ENCODE results near the gene MSRB1. TPM values are rescaled to one million over a fixed set of nuclear protein-coding genes. Genes with fewer than 3 reads are reported as not detected.

Gene MSRB1
- total and polyA plus RNA-seq, 2 donors (not counting 3 experiments of a cell fraction or from before 2014, with no cell fraction given), result 25.0 to 42.1 TPM

DNA sequence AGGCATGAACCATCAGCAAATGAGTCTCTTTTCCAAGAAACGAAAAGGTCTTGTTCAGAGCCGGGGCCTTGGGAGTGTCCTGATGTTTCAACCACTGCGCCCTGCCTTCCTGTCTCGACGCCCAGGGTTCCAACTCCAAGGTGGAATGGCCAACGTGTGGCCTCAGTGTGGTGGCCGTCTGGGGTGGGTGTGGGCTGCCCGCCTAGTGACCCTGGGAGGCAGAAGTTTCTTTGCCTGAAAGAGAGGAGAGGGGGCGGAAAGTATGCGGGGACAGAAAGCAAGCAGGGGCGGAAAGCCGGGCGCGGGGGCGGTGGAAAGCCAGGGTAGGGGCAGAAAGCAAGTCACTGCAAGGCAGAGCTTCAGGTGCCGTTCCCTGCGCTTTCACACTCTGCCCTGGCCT, 4.1 kb downstream of the MSRB1 start:
- no peak overlapping the region for H3K4me2 ChIP-seq (ENCODE audit: insufficient read depth, low read length)
- no peaks in the 10 kb centered on the region for H3K9me3 ChIP-seq (replicated peaks; ENCODE audit: control insufficient read depth, insufficient read depth, low read length)
- no peaks in the 10 kb centered on the region for H3K79me2 ChIP-seq (ENCODE audit: control insufficient read depth, insufficient read depth, low read length)
- H4K20me1 ChIP-seq (replicated peaks; ENCODE audit: control insufficient read depth, extremely low read depth, insufficient read depth, low read length), result no peaks in the 10 kb centered on the region
- H3K4me3 ChIP-seq (replicated peaks in 1 of 3; ENCODE audit: insufficient read depth in 1 of 3, low read depth in 1 of 3, low read length in 3 of 3), result no peak overlapping the region
- no peak for TF ChIP-seq GATA2 (IDR thresholded peaks at IDR 0.05; ENCODE audit: insufficient read depth, insufficient read length, low read depth, low read length)
- no peak for TF ChIP-seq EZH2 (IDR thresholded peaks at IDR 0.05; ENCODE audit: borderline replicate concordance, low read depth, low read length, severe bottlenecking)
- no peak for TF ChIP-seq JUN (IDR thresholded peaks at IDR 0.05; ENCODE audit: borderline replicate concordance, insufficient read depth, insufficient read length, low read depth)
- no peak for TF ChIP-seq POLR2A (IDR thresholded peaks at IDR 0.05; ENCODE audit: low read depth, low read length)
- TF ChIP-seq POLR2AphosphoS5 (IDR thresholded peaks at IDR 0.05; ENCODE audit: insufficient read depth, low read depth, low read length), result no peak
- no peak for TF ChIP-seq FOS (IDR thresholded peaks at IDR 0.05; ENCODE audit: borderline replicate concordance, insufficient read depth, low read length)
- TF ChIP-seq MAX (IDR thresholded peaks at IDR 0.05; ENCODE audit: insufficient read depth, insufficient read length), result no peak
- no peak for TF ChIP-seq MYC (IDR thresholded peaks at IDR 0.05; ENCODE audit: low read depth, low read length)
- intact Hi-C loops (cut with micrococcal nuclease), result no loop called here
- dilution Hi-C loops (cut with MboI; ENCODE audit: extremely low pct_ligation_motif_present, low sequenced_read_pairs), result no loop called here
- POLR2A ChIA-PET, result no interaction called here
- H3K4me1 ChIP-seq (ENCODE audit: control insufficient read depth, extremely low read depth, insufficient read depth, low read length), result peaks cover 12% of the 10 kb centered on the region
- no peak overlapping the region for H3K27ac ChIP-seq (ENCODE audit: insufficient read depth, low read depth, low read length)
- no TSS peak for BruUV-seq (replicated peaks)
- no peak overlapping the region for H3K9ac ChIP-seq (replicated peaks; ENCODE audit: extremely low read depth, insufficient read depth, low read length)
- no peak for FAIRE-seq
- no peak overlapping the region for H2AFZ ChIP-seq (ENCODE audit: low read depth, low read length)
- DNase-seq (ENCODE audit: low read depth, low spot score), result no peak
- CTCF ChIA-PET, result no interaction called here
- H3K27me3 ChIP-seq (ENCODE audit: control insufficient read depth in 2 of 2, insufficient read depth in 2 of 2, low read length in 2 of 2), result no peaks in the 10 kb centered on the region
- H3K9me1 ChIP-seq (replicated peaks; ENCODE audit: control insufficient read depth, extremely low read depth, insufficient read depth, low read length), result no peaks in the 10 kb centered on the region
- H3K36me3 ChIP-seq (ENCODE audit: control insufficient read depth in 2 of 2, extremely low read depth in 1 of 2, insufficient read depth in 2 of 2, low read length in 2 of 2), result peaks cover 0 to 15% of the 10 kb centered on the region in 2 experiments

DNA sequence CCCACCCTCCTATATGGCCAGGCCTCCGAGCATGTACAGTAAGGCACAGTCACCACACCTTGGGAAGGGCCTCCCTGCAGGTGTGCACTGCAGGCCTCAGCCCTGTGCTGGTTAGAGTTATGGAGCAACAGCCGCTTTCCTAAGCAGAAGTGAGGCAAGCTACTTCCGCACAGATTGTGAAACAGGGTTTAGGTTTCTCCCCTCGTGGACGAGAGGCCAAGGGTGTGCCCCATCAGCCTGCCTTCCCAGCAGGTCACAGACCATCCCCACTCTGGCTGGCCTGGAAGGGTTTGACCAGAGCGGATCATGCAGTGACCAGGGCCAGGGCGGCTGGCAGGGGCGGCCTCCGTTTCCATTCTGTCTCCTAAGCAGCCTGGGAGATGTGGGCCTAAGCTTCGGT, 4.7 kb downstream of the MSRB1 start:
- no peaks in the 10 kb centered on the region for H3K9me1 ChIP-seq (replicated peaks; ENCODE audit: control insufficient read depth, extremely low read depth, insufficient read depth, low read length)
- no peak overlapping the region for H3K27ac ChIP-seq (ENCODE audit: insufficient read depth, low read depth, low read length)
- TF ChIP-seq JUN (IDR thresholded peaks at IDR 0.05; ENCODE audit: borderline replicate concordance, insufficient read depth, insufficient read length, low read depth), result no peak
- TF ChIP-seq CTCF (IDR thresholded peaks at IDR 0.05; ENCODE audit: extremely low read depth in 1 of 2, insufficient read depth in 1 of 2, low read depth in 1 of 2, low read length in 2 of 2), result no peak
- TF ChIP-seq POLR2AphosphoS5 (IDR thresholded peaks at IDR 0.05; ENCODE audit: insufficient read depth, low read depth, low read length), result no peak
- no peak for TF ChIP-seq GATA2 (IDR thresholded peaks at IDR 0.05; ENCODE audit: insufficient read depth, insufficient read length, low read depth, low read length)
- no peak for TF ChIP-seq EZH2 (IDR thresholded peaks at IDR 0.05; ENCODE audit: borderline replicate concordance, low read depth, low read length, severe bottlenecking)
- TF ChIP-seq MAX (IDR thresholded peaks at IDR 0.05; ENCODE audit: insufficient read depth, insufficient read length), result no peak
- no peak for TF ChIP-seq MYC (IDR thresholded peaks at IDR 0.05; ENCODE audit: low read depth, low read length)
- no peak for TF ChIP-seq POLR2A (IDR thresholded peaks at IDR 0.05; ENCODE audit: low read depth, low read length)
- no peak for TF ChIP-seq FOS (IDR thresholded peaks at IDR 0.05; ENCODE audit: borderline replicate concordance, insufficient read depth, low read length)
- FAIRE-seq (no peak), DNase-seq (ENCODE audit: low read depth, low spot score) (no peak)
- dilution Hi-C loops (cut with MboI; ENCODE audit: extremely low pct_ligation_motif_present, low sequenced_read_pairs) (no loop called here), intact Hi-C loops (cut with micrococcal nuclease) (no loop called here)
- no peaks in the 10 kb centered on the region for H3K27me3 ChIP-seq (ENCODE audit: control insufficient read depth in 2 of 2, insufficient read depth in 2 of 2, low read length in 2 of 2)
- H2AFZ ChIP-seq (ENCODE audit: low read depth, low read length), result no peak overlapping the region
- TSS peak; percentile 10 for BruUV-seq (replicated peaks)
- H4K20me1 ChIP-seq (replicated peaks; ENCODE audit: control insufficient read depth, extremely low read depth, insufficient read depth, low read length), result no peaks in the 10 kb centered on the region
- no peaks in the 10 kb centered on the region for H3K79me2 ChIP-seq (ENCODE audit: control insufficient read depth, insufficient read depth, low read length)
- no peak overlapping the region for H3K4me3 ChIP-seq (replicated peaks in 1 of 3; ENCODE audit: insufficient read depth in 1 of 3, low read depth in 1 of 3, low read length in 3 of 3)
- ChIA-PET POLR2A (no interaction called here), CTCF (no interaction called here)
- H3K4me1 ChIP-seq (ENCODE audit: control insufficient read depth, extremely low read depth, insufficient read depth, low read length), result peaks cover 9% of the 10 kb centered on the region
- H3K9me3 ChIP-seq (replicated peaks; ENCODE audit: control insufficient read depth, insufficient read depth, low read length), result no peaks in the 10 kb centered on the region
- H3K9ac ChIP-seq (replicated peaks; ENCODE audit: extremely low read depth, insufficient read depth, low read length), result no peak overlapping the region
- peaks cover 0 to 15% of the 10 kb centered on the region in 2 experiments for H3K36me3 ChIP-seq (ENCODE audit: control insufficient read depth in 2 of 2, extremely low read depth in 1 of 2, insufficient read depth in 2 of 2, low read length in 2 of 2)
- no peak overlapping the region for H3K4me2 ChIP-seq (ENCODE audit: insufficient read depth, low read length)

All from endothelial cell of umbilical vein (primary cell).